Stomach smooth muscle (tissue), 2 donors: ENCODE data around the gene CHDH.

Source experiments
- H3K27ac ChIP-seq: one replicate; pipeline ENCODE4 v1.7.0; 2013; ENCODE audit warnings: mild to moderate bottlenecking, low read length, inconsistent platforms
- H3K27me3 ChIP-seq, 2 donors: one replicate each; pipeline ENCODE4 v1.7.0; 2013; ENCODE audit warnings: low read length in 2 of 2; ENCODE audit not compliant: insufficient read depth in 2 of 2, control insufficient read depth in 1 of 2
- H3K36me3 ChIP-seq, 2 donors: one replicate each; pipeline ENCODE4 v1.7.0; 2013; ENCODE audit warnings: low read length in 2 of 2; ENCODE audit not compliant: control insufficient read depth in 2 of 2, insufficient read depth in 2 of 2
- H3K4me1 ChIP-seq: one replicate; pipeline ENCODE4 v1.7.0; 2013; ENCODE audit warnings: low read length; ENCODE audit not compliant: control insufficient read depth, insufficient read depth
- H3K4me3 ChIP-seq, 2 donors: one replicate each; pipeline ENCODE4 v1.7.0; 2013; ENCODE audit warnings: low read length in 2 of 2
- H3K9ac ChIP-seq, 2 donors: one replicate each; pipeline ENCODE4 v1.7.0; 2013; ENCODE audit warnings: low read length in 2 of 2, mild to moderate bottlenecking in 1 of 2
- H3K9me3 ChIP-seq, 2 donors: one replicate each; pipeline ENCODE4 v1.7.0; 2013; ENCODE audit warnings: low read length in 2 of 2; ENCODE audit not compliant: control insufficient read depth in 2 of 2
- donor health status: healthy.
- donor health status: Pancreatic carcinoma.

Gene CHDH

GRCh38 chr3:53817211-53817610, 29.0 kb downstream of the CHDH start:
- H3K27me3 ChIP-seq, result no peaks in the 10 kb centered on the region
- H3K4me3 ChIP-seq, result no peak overlapping the region
- H3K9ac ChIP-seq, result no peak overlapping the region
- H3K9me3 ChIP-seq, result no peaks in the 10 kb centered on the region
- no peak overlapping the region for H3K27ac ChIP-seq
- H3K4me1 ChIP-seq, result no peaks in the 10 kb centered on the region
- peaks cover 0 to 4% of the 10 kb centered on the region in 2 donors for H3K36me3 ChIP-seq

- Histone ChIP-seq H3K9ac (no peak overlapping the region), H3K9me3 (no peaks in the 10 kb centered on the region), H3K27ac (no peak overlapping the region), H3K4me1 (no peaks in the 10 kb centered on the region), H3K4me3 (no peak overlapping the region), H3K36me3 (peaks cover 0 to 4% of the 10 kb centered on the region in 2 donors), H3K27me3 (no peaks in the 10 kb centered on the region)
These were observed 29.8 kb downstream of the CHDH start for GRCh38 chr3:53816425-53816824.

GRCh38 chr3:53815651-53816050, 30.6 kb downstream of the CHDH start:
- Histone ChIP-seq H3K9me3 (no peaks in the 10 kb centered on the region), H3K4me1 (no peaks in the 10 kb centered on the region), H3K27me3 (no peaks in the 10 kb centered on the region), H3K9ac (no peak overlapping the region), H3K36me3 (peaks cover 0 to 4% of the 10 kb centered on the region in 2 donors), H3K27ac (no peak overlapping the region), H3K4me3 (no peak overlapping the region)

GRCh38 chr3:53815067-53815466, 31.2 kb downstream of the CHDH start:
- Histone ChIP-seq H3K27ac (no peak overlapping the region), H3K4me3 (no peak overlapping the region), H3K9me3 (no peaks in the 10 kb centered on the region), H3K27me3 (no peaks in the 10 kb centered on the region), H3K4me1 (no peaks in the 10 kb centered on the region), H3K9ac (no peak overlapping the region), H3K36me3 (peaks cover 0 to 4% of the 10 kb centered on the region in 2 donors)

- no peaks in the 10 kb centered on the region for H3K9me3 ChIP-seq
These were observed 32.3 kb downstream of the CHDH start for GRCh38 chr3:53813876-53814275.

GRCh38 chr3:53813229-53813628, 33.0 kb downstream of the CHDH start:
- Histone ChIP-seq H3K4me3 (no peak overlapping the region), H3K9ac (no peak overlapping the region), H3K27ac (no peak overlapping the region), H3K27me3 (no peaks in the 10 kb centered on the region), H3K4me1 (no peaks in the 10 kb centered on the region), H3K9me3 (no peaks in the 10 kb centered on the region), H3K36me3 (no peaks in the 10 kb centered on the region)

More at GRCh38 chr3:53813876-53814275, 32.3 kb downstream of the CHDH start:
- Histone ChIP-seq H3K9ac (no peak overlapping the region), H3K4me1 (no peaks in the 10 kb centered on the region), H3K4me3 (no peak overlapping the region), H3K36me3 (peaks cover 0 to 2% of the 10 kb centered on the region in 2 donors), H3K27ac (no peak overlapping the region), H3K27me3 (no peaks in the 10 kb centered on the region)

- H3K9me3 ChIP-seq, result no peaks in the 10 kb centered on the region
- H3K4me3 ChIP-seq, result no peak overlapping the region
- no peak overlapping the region for H3K27ac ChIP-seq
- H3K9ac ChIP-seq, result no peak overlapping the region
- H3K4me1 ChIP-seq, result no peaks in the 10 kb centered on the region
- no peaks in the 10 kb centered on the region for H3K36me3 ChIP-seq
- no peaks in the 10 kb centered on the region for H3K27me3 ChIP-seq
These were observed 33.8 kb downstream of the CHDH start for GRCh38 chr3:53812434-53812833.

- peaks cover 3% of the 10 kb centered on the region for H3K4me1 ChIP-seq
- H3K36me3 ChIP-seq, result no peaks in the 10 kb centered on the region
- no peak overlapping the region for H3K9ac ChIP-seq
- H3K27ac ChIP-seq, result no peak overlapping the region
- no peaks in the 10 kb centered on the region for H3K27me3 ChIP-seq
- H3K4me3 ChIP-seq, result no peak overlapping the region
- H3K9me3 ChIP-seq, result no peaks in the 10 kb centered on the region
These were observed 34.9 kb downstream of the CHDH start for GRCh38 chr3:53811143-53811927.

- Histone ChIP-seq H3K9me3 (no peaks in the 10 kb centered on the region), H3K4me3 (no peak overlapping the region), H3K36me3 (no peaks in the 10 kb centered on the region), H3K27ac (no peak overlapping the region), H3K9ac (no peak overlapping the region), H3K27me3 (no peaks in the 10 kb centered on the region), H3K4me1 (peaks cover 3% of the 10 kb centered on the region)
These were observed 36.3 kb downstream of the CHDH start for GRCh38 chr3:53809764-53810400.

- Histone ChIP-seq H3K27ac (no peak overlapping the region), H3K4me3 (no peak overlapping the region), H3K4me1 (peaks cover 3% of the 10 kb centered on the region), H3K36me3 (no peaks in the 10 kb centered on the region), H3K27me3 (no peaks in the 10 kb centered on the region), H3K9me3 (no peaks in the 10 kb centered on the region), H3K9ac (no peak overlapping the region)
These were observed 37.0 kb downstream of the CHDH start for GRCh38 chr3:53809267-53809666.

- Histone ChIP-seq H3K4me3 (no peak overlapping the region), H3K4me1 (peaks cover 3% of the 10 kb centered on the region), H3K9me3 (no peaks in the 10 kb centered on the region), H3K36me3 (no peaks in the 10 kb centered on the region), H3K9ac (no peak overlapping the region), H3K27ac (no peak overlapping the region), H3K27me3 (no peaks in the 10 kb centered on the region)
These were observed 37.7 kb downstream of the CHDH start for GRCh38 chr3:53808496-53808895.
